Naive thymus-derived CD8-positive, alpha-beta T cell (primary cell): ENCODE results near the gene WWTR1. TPM values are rescaled to one million over a fixed set of nuclear protein-coding genes. Genes with fewer than 3 reads are reported as not detected.

Experiments used
- ATAC-seq, 2 donors: fragments of 150-1000 bp; cut with Tn5 transposase in 1 of 2; sonication (Bioruptor Pico), chemical (Tn5 transposase) in 1 of 2; 1 replicate in 1 of 2; 2 replicates in 1 of 2; pipeline ENCODE4 v1.10.0; 2021; ENCODE audit warnings: mild to moderate bottlenecking in 2 of 2, moderate library complexity in 2 of 2
- POLR2A ChIA-PET: fragments of 350-600 bp; sonication (Branson Sonifier 250); formaldehyde crosslinking; loops from one replicate; lab custom pipeline; 2021; ENCODE audit warnings: antibody characterized with exemption; lab: Charles Lee
- DNase-seq, 10 donors: peaks; one replicate each; pipeline versions ENCODE4 v3.0.0 to v3.0.0-alpha.2; 2020 to 2022
- H3K27ac Mint-ChIP-seq, 10 donors: one replicate each; pipeline ENCODE4 v1.8.0; 2020 to 2022; ENCODE audit warnings: mild to moderate bottlenecking in 10 of 10, mixed read lengths in 10 of 10, moderate library complexity in 4 of 10, inconsistent platforms in 1 of 10
- H3K27me3 Mint-ChIP-seq, 5 donors: one replicate each; pipeline ENCODE4 v1.8.0; 2021 to 2022; ENCODE audit warnings: mixed read lengths in 5 of 5
- H3K36me3 Mint-ChIP-seq, 3 donors: one replicate each; pipeline ENCODE4 v1.8.0; 2020 to 2022; ENCODE audit warnings: mixed read lengths in 3 of 3, mild to moderate bottlenecking in 2 of 3, inconsistent platforms in 1 of 3
- H3K4me1 Mint-ChIP-seq, 4 donors: one replicate each; pipeline ENCODE4 v1.8.0; 2021 to 2022; ENCODE audit warnings: mixed read lengths in 4 of 4
- H3K4me3 Mint-ChIP-seq, 10 donors: one replicate each; pipeline ENCODE4 v1.8.0; 2020 to 2022; ENCODE audit warnings: mild to moderate bottlenecking in 10 of 10, mixed read lengths in 10 of 10, moderate library complexity in 6 of 10, inconsistent platforms in 1 of 10
- H3K9me3 Mint-ChIP-seq, 9 donors: one replicate each; pipeline ENCODE4 v1.8.0; 2020 to 2022; ENCODE audit warnings: mixed read lengths in 9 of 9, mild to moderate bottlenecking in 3 of 9, inconsistent platforms in 1 of 9, moderate library complexity in 1 of 9
- polyA plus RNA-seq, 3 donors: library from polyadenylated mRNA; unstranded; fragments of 300-500 nt; fragmentation: Illumina TruSeq; gene quantifications; one replicate each; pipeline ENCODE4 v1.2.3, GENCODE V29; 2021
- total RNA-seq, 8 experiments: library from RNA in 2 of 8; stranded (reverse) in 2 of 8; gene quantifications; one replicate each; pipeline ENCODE4 v1.2.3 and lab custom pipeline; 2021 to 2026

WWTR1 gene
- total RNA-seq (under 1 TPM; 0.57 to 0.58 TPM), polyA plus RNA-seq (under 1 TPM; 0.06 to 0.37 (median 0.10) TPM), total RNA-seq (lab: John Stamatoyannopoulos, UW) (0 to 1.0 (median 0.30) reads per million in 6 experiments)

- Mint-ChIP-seq H3K36me3 (peaks cover 0 to 5% (median 0%) of the 10 kb centered on the region in 3 donors), H3K27ac (peak within 1 kb of the TSS in 2 of 10 donors; percentile 17 to 18), H3K4me1 (peaks cover 8 to 18% (median 14%) of the 10 kb centered on the region in 4 donors), H3K9me3 (peaks cover 0 to 3% (median 0%) of the 10 kb centered on the region in 9 donors), H3K27me3 (peaks cover 39 to 83% (median 58%) of the 10 kb centered on the region in 5 donors), H3K4me3 (peak within 1 kb of the TSS; percentile 67 to 89 (median 78))
- POLR2A ChIA-PET = no interaction called here
- DNase-seq (peak in 2 of 10 donors; percentile 1 to 2), ATAC-seq (peak; percentile 22 to 46)
Observed at GRCh38 chr3:149657926-149658743, at the start of gene WWTR1. Gene WWTR1 (minus strand): TSS chr3:149658025. CDS start chr3:149657306, 719 bp downstream.

GRCh38 chr3:149706905-149707304 lies 49.1 kb upstream of the WWTR1 start:
- DNase-seq (no peak), ATAC-seq (no peak)
- H3K36me3 Mint-ChIP-seq = no peaks in the 10 kb centered on the region
- H3K9me3 Mint-ChIP-seq = no peaks in the 10 kb centered on the region
- H3K4me3 Mint-ChIP-seq = no peak overlapping the region
- H3K27ac Mint-ChIP-seq = no peak overlapping the region
- POLR2A ChIA-PET = no interaction called here
- H3K27me3 Mint-ChIP-seq = no peaks in the 10 kb centered on the region
- H3K4me1 Mint-ChIP-seq = peaks cover 0 to 1% (median 0%) of the 10 kb centered on the region in 4 donors

GRCh38 chr3:149705416-149705815 lies 47.6 kb upstream of the WWTR1 start:
- H3K4me3 Mint-ChIP-seq = no peak overlapping the region

DNA sequence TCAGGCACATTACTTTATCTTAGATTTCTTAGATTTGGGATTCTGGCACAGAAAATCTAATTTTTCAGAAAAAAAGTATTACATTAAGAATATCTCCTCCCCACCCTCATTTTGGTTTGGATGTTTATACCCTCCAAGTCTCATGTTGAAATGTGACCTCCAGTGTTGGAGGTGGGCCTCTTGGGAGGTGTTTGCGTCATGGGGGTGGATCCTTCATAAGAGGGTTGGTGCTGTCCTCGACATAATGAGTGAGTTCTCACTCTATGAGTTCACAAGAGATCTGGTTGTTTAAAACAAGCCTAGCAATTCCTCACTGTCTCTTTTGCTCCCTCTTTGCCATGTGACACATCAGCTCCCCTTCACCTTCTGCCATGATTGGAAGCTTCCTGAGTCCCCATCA lies 45.6 kb upstream of the WWTR1 start:
- no peak overlapping the region for H3K4me3 Mint-ChIP-seq

More at GRCh38 chr3:149705416-149705815, 47.6 kb upstream of the WWTR1 start:
- no peak for DNase-seq
- no peaks in the 10 kb centered on the region for H3K36me3 Mint-ChIP-seq
- ATAC-seq = no peak
- no peak overlapping the region for H3K27ac Mint-ChIP-seq
- no peaks in the 10 kb centered on the region for H3K27me3 Mint-ChIP-seq
- peaks cover 0 to 2% (median 0%) of the 10 kb centered on the region in 9 donors for H3K9me3 Mint-ChIP-seq
- H3K4me1 Mint-ChIP-seq = peaks cover 0 to 2% (median 0%) of the 10 kb centered on the region in 4 donors
- POLR2A ChIA-PET = no interaction called here

GRCh38 chr3:149702691-149703441 lies 45.0 kb upstream of the WWTR1 start:
- peaks cover 0 to 19% (median 11%) of the 10 kb centered on the region in 9 donors for H3K9me3 Mint-ChIP-seq
- no peak for ATAC-seq
- H3K27me3 Mint-ChIP-seq = peaks cover 0 to 2% (median 0%) of the 10 kb centered on the region in 5 donors
- H3K27ac Mint-ChIP-seq = no peak overlapping the region
- no peak for DNase-seq
- H3K4me3 Mint-ChIP-seq = no peak overlapping the region
- POLR2A ChIA-PET = no interaction called here
- H3K36me3 Mint-ChIP-seq = peaks cover 0 to 5% (median 0%) of the 10 kb centered on the region in 3 donors
- peaks cover 0 to 2% (median 0%) of the 10 kb centered on the region in 4 donors for H3K4me1 Mint-ChIP-seq

More for the DNA sequence above, 45.6 kb upstream of the WWTR1 start:
- no peak for DNase-seq
- H3K4me1 Mint-ChIP-seq = peaks cover 0 to 2% (median 0%) of the 10 kb centered on the region in 4 donors
- H3K27ac Mint-ChIP-seq = no peak overlapping the region
- ATAC-seq = no peak
- peaks cover 0 to 5% (median 0%) of the 10 kb centered on the region in 3 donors for H3K36me3 Mint-ChIP-seq
- H3K9me3 Mint-ChIP-seq = peaks cover 0 to 15% (median 6%) of the 10 kb centered on the region in 9 donors
- H3K27me3 Mint-ChIP-seq = peaks cover 0 to 2% (median 0%) of the 10 kb centered on the region in 5 donors
- POLR2A ChIA-PET = no interaction called here

DNA sequence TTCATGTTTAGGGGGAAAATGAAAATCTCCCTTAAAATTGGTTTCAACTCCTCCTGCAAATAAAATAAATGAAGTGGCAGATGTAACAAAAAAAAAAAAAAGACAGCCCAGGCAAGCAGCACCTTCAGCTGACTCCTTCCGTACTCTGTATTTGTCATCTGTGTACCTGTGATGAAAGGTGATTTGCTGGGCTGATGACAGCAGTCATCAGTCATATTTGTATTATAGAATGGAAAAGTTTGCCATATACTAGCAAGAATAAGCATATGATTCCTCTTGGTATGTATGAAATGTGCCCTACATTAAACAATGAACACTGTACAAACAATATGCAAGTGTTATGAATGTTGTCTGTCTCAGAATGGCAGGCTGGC lies 44.1 kb upstream of the WWTR1 start:
- POLR2A ChIA-PET = interaction anchor here (0.7 kb wide), 1 partner anchor 133 kb away, joined by 3 read pairs; no protein-coding TSS in a partner anchor
- peaks cover 0 to 28% (median 14%) of the 10 kb centered on the region in 9 donors for H3K9me3 Mint-ChIP-seq
- peak overlapping the region in 2 of 10 donors; percentile 13 to 77 for H3K4me3 Mint-ChIP-seq
- DNase-seq = no peak
- ATAC-seq = no peak
- peak overlapping the region in 1 of 10 donors; percentile 32 for H3K27ac Mint-ChIP-seq
- H3K27me3 Mint-ChIP-seq = peaks cover 0 to 2% (median 0%) of the 10 kb centered on the region in 5 donors
- H3K36me3 Mint-ChIP-seq = peaks cover 0 to 12% (median 0%) of the 10 kb centered on the region in 3 donors
- peaks cover 0 to 2% (median 0%) of the 10 kb centered on the region in 4 donors for H3K4me1 Mint-ChIP-seq

DNA sequence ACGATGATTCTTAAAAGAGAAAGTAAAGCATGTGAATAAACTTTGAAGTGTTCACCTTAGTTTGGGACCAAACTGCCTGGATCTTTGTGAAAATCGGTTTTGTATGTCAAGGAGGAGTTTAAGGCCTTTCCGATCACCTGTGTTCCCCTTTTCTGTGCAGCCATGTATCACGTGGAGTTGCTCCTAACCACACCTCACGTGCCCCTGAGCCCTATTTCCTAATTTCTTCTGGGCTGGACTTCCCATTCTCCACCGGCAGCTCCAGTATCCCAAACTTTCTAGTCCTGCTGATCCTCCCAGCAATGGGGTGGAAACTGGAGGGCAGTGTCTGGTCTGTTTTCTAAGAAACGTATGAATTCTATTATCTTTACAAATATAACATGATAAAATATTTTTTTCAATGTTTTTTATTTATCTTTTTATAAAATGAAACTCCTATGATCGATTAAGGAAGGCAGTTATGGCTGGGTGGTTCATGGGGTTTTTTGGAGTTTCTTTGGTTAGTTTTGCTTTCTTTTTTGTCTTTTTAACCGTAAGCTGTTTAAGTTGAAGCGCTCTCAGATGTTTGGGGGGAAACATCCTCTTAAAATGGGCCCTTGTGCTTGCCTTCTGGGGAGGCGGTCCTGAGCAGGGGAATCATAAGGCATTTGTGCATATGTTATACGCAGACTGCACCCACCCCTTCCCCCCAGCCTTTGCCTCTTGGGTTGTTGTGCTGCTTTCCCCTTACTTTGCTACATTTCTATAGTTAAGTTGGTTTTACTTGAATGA lies 43.6 kb upstream of the WWTR1 start:
- peak in 1 of 10 donors; percentile 1 for DNase-seq
- H3K4me1 Mint-ChIP-seq = peaks cover 0 to 2% (median 0%) of the 10 kb centered on the region in 4 donors
- H3K27me3 Mint-ChIP-seq = peaks cover 0 to 2% (median 0%) of the 10 kb centered on the region in 5 donors
- ATAC-seq = no peak
- peaks cover 0 to 30% (median 14%) of the 10 kb centered on the region in 9 donors for H3K9me3 Mint-ChIP-seq
- peak overlapping the region in 4 of 10 donors; percentile 36 to 77 (median 54) for H3K4me3 Mint-ChIP-seq
- peak overlapping the region in 1 of 10 donors; percentile 73 for H3K27ac Mint-ChIP-seq
- peaks cover 0 to 17% (median 0%) of the 10 kb centered on the region in 3 donors for H3K36me3 Mint-ChIP-seq
- POLR2A ChIA-PET = interaction anchor here (0.7 kb wide), 1 partner anchor 132 kb away, joined by 3 read pairs; no protein-coding TSS in a partner anchor

DNA sequence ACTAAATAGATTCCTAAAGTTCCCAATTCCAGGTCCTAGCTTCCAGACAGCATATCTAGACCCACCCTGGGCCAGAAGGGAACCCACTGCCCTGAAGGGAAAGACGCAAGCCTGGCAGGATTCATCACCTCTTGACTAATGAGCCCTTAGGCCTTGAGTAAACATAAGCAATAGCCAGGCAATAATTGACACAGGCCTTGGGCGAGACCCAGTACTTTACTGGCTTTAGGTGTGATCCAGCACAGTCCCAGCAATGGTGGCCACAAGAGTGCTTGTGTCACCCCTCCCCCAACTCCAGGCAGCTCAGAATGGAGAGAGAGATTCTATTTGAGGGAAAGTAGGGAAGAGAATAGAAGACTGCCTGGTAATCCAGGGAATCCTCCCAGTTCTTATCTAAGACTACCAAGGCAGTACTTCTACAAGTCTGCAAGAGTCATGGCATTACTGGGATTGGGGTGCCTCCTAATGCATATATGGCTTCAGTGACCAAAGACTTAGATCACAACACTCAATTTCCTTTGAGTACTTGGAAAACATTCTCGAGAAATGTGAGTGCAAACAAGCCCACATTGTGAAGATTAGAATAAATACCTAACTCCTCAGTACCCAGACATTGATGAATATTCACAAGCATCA lies 30.4 kb upstream of the WWTR1 start:
- H3K4me3 Mint-ChIP-seq = no peak overlapping the region
- peaks cover 9 to 38% (median 17%) of the 10 kb centered on the region in 5 donors for H3K27me3 Mint-ChIP-seq
- ATAC-seq (no peak), DNase-seq (no peak)
- no peaks in the 10 kb centered on the region for H3K4me1 Mint-ChIP-seq
- no peak overlapping the region for H3K27ac Mint-ChIP-seq
- H3K9me3 Mint-ChIP-seq = peaks cover 0 to 32% (median 12%) of the 10 kb centered on the region in 9 donors
- peaks cover 0 to 17% (median 5%) of the 10 kb centered on the region in 3 donors for H3K36me3 Mint-ChIP-seq
- POLR2A ChIA-PET = no interaction called here

- POLR2A ChIA-PET = no interaction called here
- ATAC-seq (no peak), DNase-seq (no peak)
- Mint-ChIP-seq H3K27ac (no peak overlapping the region), H3K36me3 (peaks cover 0 to 17% (median 5%) of the 10 kb centered on the region in 3 donors), H3K4me1 (no peaks in the 10 kb centered on the region), H3K9me3 (peaks cover 0 to 25% (median 11%) of the 10 kb centered on the region in 9 donors), H3K4me3 (no peak overlapping the region), H3K27me3 (peaks cover 6 to 38% (median 17%) of the 10 kb centered on the region in 5 donors)
Observed at GRCh38 chr3:149686996-149687395, 29.2 kb upstream of the WWTR1 start.

- Mint-ChIP-seq H3K27ac (no peak overlapping the region), H3K4me1 (no peaks in the 10 kb centered on the region), H3K4me3 (no peak overlapping the region), H3K9me3 (peaks cover 0 to 1% (median 0%) of the 10 kb centered on the region in 9 donors), H3K27me3 (peaks cover 2 to 15% (median 6%) of the 10 kb centered on the region in 5 donors), H3K36me3 (peaks cover 0 to 2% (median 0%) of the 10 kb centered on the region in 3 donors)
- POLR2A ChIA-PET = no interaction called here
- DNase-seq (no peak), ATAC-seq (no peak)
Observed at GRCh38 chr3:149678351-149678950, 20.6 kb upstream of the WWTR1 start.

GRCh38 chr3:149673393-149673792 lies 15.6 kb upstream of the WWTR1 start:
- Mint-ChIP-seq H3K9me3 (peaks cover 0 to 1% (median 0%) of the 10 kb centered on the region in 9 donors), H3K4me1 (no peaks in the 10 kb centered on the region), H3K4me3 (no peak overlapping the region), H3K36me3 (peaks cover 0 to 2% (median 0%) of the 10 kb centered on the region in 3 donors), H3K27ac (no peak overlapping the region), H3K27me3 (peaks cover 2 to 18% (median 6%) of the 10 kb centered on the region in 5 donors)
- DNase-seq (no peak), ATAC-seq (no peak)
- POLR2A ChIA-PET = no interaction called here
